Measurements from ENCODE around the gene LEPROT. TPM values are rescaled to one million over a fixed set of nuclear protein-coding genes. Genes with fewer than 3 reads are reported as not detected.
A peak's percentile ranks its signal among the peaks of the same experiment; 100 is the strongest.

Gene LEPROT
- total RNA-seq, 2 donors from 2014 or later, result 29.6 to 33.4 TPM

DNA sequence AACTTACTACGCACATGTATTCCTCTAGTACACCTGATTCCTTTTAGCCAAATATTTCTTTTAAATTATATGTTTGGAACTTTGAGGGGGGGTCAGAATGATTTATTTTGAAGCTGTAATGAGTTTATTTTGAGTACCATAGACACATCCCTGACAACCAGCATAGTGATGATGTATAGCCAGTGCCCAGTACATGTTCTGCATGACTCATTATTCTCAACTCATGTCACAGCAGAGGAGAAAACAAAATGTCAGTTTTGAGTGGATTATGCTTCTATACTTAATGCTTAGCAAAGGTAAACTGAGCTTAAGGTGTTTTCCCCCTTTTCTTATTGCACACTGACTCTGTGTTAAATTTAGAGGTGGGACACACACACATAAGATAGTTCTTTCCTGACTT, 22.4 kb upstream of the LEPROT start:
- peak overlapping the region; percentile 66 for H3K27ac Mint-ChIP-seq
- H3K36me3 Mint-ChIP-seq (ENCODE audit: low read depth), result peaks cover 6% of the 10 kb centered on the region
- H3K4me3 Mint-ChIP-seq, result peak overlapping the region; percentile 10
- peak; percentile 53 for ATAC-seq (replicated peaks)
- H3K4me1 Mint-ChIP-seq, result peaks cover 40% of the 10 kb centered on the region
- H3K9me3 Mint-ChIP-seq, result no peaks in the 10 kb centered on the region
- H3K27me3 Mint-ChIP-seq, result no peaks in the 10 kb centered on the region

DNA sequence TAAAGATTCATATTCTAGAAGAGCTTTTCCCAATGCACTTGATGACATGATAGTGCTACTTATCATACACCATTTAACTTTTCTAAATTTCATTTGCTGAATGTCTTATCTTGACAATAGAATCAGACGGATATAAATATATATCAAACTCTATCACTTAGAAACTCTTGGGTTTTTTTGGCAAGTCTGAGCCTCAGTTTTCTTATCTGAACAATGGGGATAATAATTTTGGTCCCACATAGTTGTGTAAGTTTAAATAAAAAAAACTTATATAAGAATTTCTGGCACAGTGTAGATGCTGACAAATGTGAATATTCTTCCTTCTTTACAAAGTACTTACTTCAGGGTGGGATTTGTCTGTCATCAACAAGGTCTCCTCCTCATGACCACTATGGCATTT, 21.5 kb upstream of the LEPROT start:
- Mint-ChIP-seq H3K27me3 (no peaks in the 10 kb centered on the region), H3K4me1 (peaks cover 34% of the 10 kb centered on the region), H3K27ac (no peak overlapping the region), H3K9me3 (no peaks in the 10 kb centered on the region), H3K36me3 (ENCODE audit: low read depth) (peaks cover 6% of the 10 kb centered on the region), H3K4me3 (no peak overlapping the region)
- ATAC-seq (replicated peaks), result no peak

DNA sequence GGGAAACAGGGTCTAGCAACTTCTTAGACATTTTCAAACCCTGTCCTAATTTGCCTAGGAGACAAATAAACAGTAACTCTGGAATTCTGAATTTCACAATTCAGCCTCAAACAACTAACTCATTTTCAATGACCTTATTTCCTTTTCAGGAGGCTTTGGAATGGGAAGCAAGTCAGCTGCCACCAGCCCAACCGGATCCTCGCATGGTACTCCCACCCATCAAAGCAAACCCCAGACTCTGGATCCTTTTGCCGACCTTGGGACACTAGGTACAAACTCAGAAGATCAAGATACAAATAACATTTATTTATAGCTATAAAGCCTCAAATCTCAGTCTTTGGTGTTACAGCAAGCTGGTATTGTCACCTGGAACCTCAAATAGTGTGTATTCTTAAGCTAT, 18.9 kb upstream of the LEPROT start:
- H3K27ac Mint-ChIP-seq, result no peak overlapping the region
- peaks cover 18% of the 10 kb centered on the region for H3K4me1 Mint-ChIP-seq
- no peaks in the 10 kb centered on the region for H3K27me3 Mint-ChIP-seq
- H3K4me3 Mint-ChIP-seq, result no peak overlapping the region
- H3K36me3 Mint-ChIP-seq (ENCODE audit: low read depth), result peaks cover 6% of the 10 kb centered on the region
- ATAC-seq (replicated peaks), result no peak
- H3K9me3 Mint-ChIP-seq, result no peaks in the 10 kb centered on the region

DNA sequence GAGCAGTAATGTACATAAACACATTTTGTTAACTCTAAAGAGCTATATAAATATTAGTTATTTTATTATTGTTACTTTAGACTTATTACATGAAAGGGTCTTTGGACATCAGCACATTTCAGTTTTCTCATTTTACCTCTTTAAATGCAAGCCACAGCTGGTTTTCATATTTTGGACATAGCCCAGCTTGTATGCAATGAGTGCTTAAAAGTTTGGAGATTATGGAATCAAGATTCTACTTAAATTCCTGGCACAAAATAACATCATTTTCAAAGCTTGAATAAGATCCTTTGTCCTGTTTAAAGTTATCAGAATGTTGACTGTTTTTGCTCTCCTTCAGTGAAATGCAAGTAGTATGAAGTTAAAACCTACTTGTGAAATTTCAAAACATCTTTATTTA, 15.5 kb upstream of the LEPROT start:
- Mint-ChIP-seq H3K36me3 (ENCODE audit: low read depth) (no peaks in the 10 kb centered on the region), H3K27me3 (no peaks in the 10 kb centered on the region), H3K9me3 (no peaks in the 10 kb centered on the region), H3K27ac (no peak overlapping the region), H3K4me1 (no peaks in the 10 kb centered on the region), H3K4me3 (no peak overlapping the region)
- ATAC-seq (replicated peaks), result no peak

DNA sequence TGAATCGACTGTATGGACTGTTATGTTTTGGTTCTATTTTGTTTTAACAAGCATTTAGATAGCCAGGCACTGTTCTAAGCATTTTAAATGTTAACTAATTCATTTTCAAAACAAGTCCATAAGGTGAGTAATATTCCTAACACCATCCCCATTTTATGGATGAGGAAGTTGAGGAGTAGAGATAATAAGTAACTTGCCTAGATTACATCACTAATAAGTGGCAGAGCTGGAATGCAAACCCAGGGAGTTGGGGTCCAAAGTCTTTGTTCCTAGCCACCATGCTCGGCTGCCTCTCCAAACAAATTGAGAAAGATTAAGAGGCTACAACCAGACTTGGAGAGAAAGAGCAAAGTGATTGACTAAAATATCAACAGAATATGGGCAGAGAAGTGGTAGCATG, 12.6 kb upstream of the LEPROT start:
- no peaks in the 10 kb centered on the region for H3K36me3 Mint-ChIP-seq (ENCODE audit: low read depth)
- no peaks in the 10 kb centered on the region for H3K27me3 Mint-ChIP-seq
- H3K27ac Mint-ChIP-seq, result no peak overlapping the region
- no peaks in the 10 kb centered on the region for H3K9me3 Mint-ChIP-seq
- H3K4me3 Mint-ChIP-seq, result no peak overlapping the region
- H3K4me1 Mint-ChIP-seq, result no peaks in the 10 kb centered on the region
- ATAC-seq (replicated peaks), result no peak

DNA sequence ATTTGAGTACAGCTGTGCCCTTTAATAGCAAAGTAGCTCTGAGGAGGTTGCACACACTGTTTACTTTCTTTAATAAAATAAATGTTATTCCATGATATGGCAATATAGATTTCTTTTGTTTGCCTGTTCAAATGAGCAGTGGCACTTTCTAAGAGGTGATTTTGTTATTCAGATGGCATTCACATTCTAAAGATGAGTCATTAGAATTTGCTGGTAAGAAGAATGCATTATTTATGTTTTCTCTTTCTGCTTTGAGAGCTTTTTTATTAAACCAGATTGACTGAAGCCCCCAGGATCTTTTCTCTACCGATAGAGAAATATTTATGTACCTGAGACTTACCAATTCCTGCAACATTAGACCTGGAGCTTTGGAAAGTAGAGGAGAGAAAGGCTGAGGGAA, 11.2 kb upstream of the LEPROT start:
- H3K4me1 Mint-ChIP-seq, result no peaks in the 10 kb centered on the region
- ATAC-seq (replicated peaks), result no peak
- H3K36me3 Mint-ChIP-seq (ENCODE audit: low read depth), result no peaks in the 10 kb centered on the region
- H3K27ac Mint-ChIP-seq, result no peak overlapping the region
- no peak overlapping the region for H3K4me3 Mint-ChIP-seq
- H3K27me3 Mint-ChIP-seq, result no peaks in the 10 kb centered on the region
- no peaks in the 10 kb centered on the region for H3K9me3 Mint-ChIP-seq

DNA sequence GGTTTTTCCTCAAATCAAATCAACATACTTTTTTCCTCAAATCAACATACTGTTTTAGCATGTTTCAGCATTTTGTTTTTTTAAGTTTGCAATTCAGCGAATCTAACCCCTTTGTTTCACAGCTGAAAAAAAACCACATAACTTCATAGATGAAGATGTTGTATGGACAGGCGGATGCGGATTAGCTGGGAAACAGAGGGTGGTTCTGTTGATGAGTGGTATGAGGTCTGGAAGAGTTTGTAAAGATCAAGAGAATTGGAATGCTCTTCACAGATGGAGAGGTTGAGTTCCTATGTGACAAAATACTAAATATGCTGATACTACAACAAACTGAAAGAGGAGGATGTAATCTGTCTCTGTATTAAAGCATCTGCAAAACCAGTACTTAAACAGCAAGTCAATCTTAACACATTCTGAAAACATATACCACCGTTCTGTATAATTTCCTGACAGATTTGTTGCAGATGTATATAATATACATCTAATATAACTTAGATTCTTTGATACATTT, 10.6 kb upstream of the LEPROT start:
- Mint-ChIP-seq H3K36me3 (ENCODE audit: low read depth) (no peaks in the 10 kb centered on the region), H3K27ac (no peak overlapping the region), H3K4me3 (no peak overlapping the region), H3K4me1 (no peaks in the 10 kb centered on the region), H3K27me3 (no peaks in the 10 kb centered on the region), H3K9me3 (no peaks in the 10 kb centered on the region)
- ATAC-seq (replicated peaks), result no peak

DNA sequence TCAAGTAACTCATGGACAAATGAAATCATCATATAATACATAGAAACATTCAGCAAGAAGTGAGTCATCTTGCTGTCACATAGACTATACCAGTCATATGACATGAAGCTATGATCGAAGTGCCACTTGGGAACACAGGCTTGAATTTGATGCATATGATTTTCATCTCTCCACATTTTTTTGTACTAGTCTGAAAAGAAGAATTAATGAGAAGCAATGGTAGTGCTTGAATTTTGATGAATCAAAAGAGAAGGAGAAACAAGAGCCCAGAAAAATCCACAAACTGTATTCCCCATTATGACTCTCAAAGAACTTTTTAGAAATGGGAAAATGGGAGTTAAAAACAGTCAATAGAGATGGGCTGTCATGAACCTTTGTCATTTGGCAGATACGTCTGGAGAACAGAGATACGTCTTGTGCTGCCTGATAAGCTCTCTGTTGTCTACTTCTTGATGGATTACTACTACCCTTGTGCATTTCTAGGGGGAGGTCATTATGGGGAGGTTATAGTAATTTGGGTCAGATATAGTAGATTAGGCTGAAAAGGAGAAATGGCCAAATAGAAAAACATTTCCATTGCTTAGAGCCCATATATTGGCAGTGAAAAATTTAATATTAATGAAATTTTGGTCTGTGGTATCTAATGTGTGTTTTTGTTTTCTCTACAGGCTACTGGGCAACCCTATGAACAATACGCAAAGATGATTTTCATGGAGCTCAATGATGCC, 8.0 kb upstream of the LEPROT start:
- Mint-ChIP-seq H3K36me3 (ENCODE audit: low read depth) (no peaks in the 10 kb centered on the region), H3K4me3 (no peak overlapping the region), H3K9me3 (no peaks in the 10 kb centered on the region), H3K27me3 (no peaks in the 10 kb centered on the region), H3K27ac (no peak overlapping the region), H3K4me1 (no peaks in the 10 kb centered on the region)
- ATAC-seq (replicated peaks), result peak; percentile 91

DNA sequence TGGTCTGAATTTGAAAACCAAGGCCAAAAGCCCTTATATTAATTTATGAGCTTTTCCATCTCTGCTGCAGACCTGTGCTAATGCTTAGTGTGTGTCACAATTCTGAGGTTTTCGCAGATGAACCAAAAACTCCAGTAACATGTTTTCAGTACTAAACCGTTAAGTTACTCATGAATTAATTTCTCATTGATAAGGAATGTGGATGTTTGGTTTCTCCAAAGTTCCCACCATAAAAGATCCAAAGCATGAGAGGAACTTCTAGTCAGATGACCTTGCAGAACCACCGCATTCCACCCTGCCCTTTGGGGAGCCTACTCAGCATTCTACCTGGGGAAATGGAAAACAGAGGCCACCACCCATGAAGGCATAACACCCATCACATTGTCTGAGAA, 7.5 kb upstream of the LEPROT start:
- H3K9me3 Mint-ChIP-seq, result no peaks in the 10 kb centered on the region
- no peaks in the 10 kb centered on the region for H3K27me3 Mint-ChIP-seq
- H3K27ac Mint-ChIP-seq, result no peak overlapping the region
- no peak for ATAC-seq (replicated peaks)
- H3K4me1 Mint-ChIP-seq, result no peaks in the 10 kb centered on the region
- H3K4me3 Mint-ChIP-seq, result no peak overlapping the region
- no peaks in the 10 kb centered on the region for H3K36me3 Mint-ChIP-seq (ENCODE audit: low read depth)

DNA sequence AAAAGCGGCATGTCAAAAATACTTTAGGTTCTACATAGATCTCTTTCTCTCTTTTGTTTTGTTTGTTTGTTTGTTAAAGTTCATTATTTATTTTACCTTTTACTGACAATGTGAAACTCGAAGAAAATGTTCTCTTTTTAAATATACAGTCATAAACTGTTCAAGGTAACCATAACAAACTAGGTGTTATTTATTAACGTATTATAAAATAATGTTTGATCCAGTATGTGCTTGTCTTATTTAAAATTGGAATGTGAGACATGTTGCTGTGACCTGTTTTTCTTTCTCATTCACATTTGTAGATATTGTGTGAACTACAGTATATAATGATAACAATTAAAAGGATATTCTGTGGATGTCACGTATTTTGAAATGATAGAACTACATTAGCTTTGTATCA, 5.9 kb upstream of the LEPROT start:
- no peak overlapping the region for H3K27ac Mint-ChIP-seq
- no peaks in the 10 kb centered on the region for H3K36me3 Mint-ChIP-seq (ENCODE audit: low read depth)
- H3K4me1 Mint-ChIP-seq, result peaks cover 7% of the 10 kb centered on the region
- H3K4me3 Mint-ChIP-seq, result no peak overlapping the region
- no peak for ATAC-seq (replicated peaks)
- H3K27me3 Mint-ChIP-seq, result no peaks in the 10 kb centered on the region
- no peaks in the 10 kb centered on the region for H3K9me3 Mint-ChIP-seq

DNA sequence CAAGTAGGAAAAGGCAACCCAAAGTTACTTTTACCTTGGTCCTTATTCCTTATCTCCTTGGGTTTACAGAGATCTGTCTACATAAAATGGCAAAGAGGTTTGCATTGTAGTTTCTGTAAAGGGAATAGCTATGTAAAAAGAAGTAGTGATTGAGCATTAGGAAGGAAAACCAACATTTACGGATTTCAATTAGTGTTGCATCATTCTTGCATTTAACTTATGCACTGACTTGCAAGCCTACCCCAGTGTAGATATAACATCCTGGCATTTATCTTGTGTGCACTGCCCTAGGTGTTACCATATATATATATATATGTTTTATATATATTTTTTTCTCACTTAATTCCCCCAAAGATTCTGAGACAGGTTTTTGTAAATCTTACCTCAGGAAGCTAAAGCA, 3.7 kb upstream of the LEPROT start:
- Mint-ChIP-seq H3K27ac (no peak overlapping the region), H3K36me3 (ENCODE audit: low read depth) (no peaks in the 10 kb centered on the region), H3K4me1 (peaks cover 12% of the 10 kb centered on the region), H3K4me3 (no peak overlapping the region), H3K27me3 (no peaks in the 10 kb centered on the region), H3K9me3 (no peaks in the 10 kb centered on the region)
- no peak for ATAC-seq (replicated peaks)

DNA sequence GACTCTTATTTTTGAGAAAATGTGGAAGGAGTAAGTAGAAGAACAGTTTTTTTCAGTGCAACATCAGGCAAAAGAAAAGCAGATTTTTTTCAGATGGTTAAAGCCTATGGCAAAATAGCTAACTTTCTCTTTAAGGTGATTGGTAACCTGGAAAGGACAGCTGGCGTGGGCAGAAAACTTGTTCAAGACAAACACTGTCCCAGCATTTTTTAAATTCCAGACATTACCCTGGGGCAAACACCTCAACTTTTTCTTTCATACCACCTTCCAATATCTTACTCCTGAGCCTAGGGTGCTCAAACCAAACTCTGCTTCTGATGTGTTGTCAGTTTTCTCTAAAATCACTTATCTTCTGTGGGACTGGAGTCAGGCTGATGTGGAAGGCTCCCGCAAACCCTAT, 2.7 kb upstream of the LEPROT start:
- no peaks in the 10 kb centered on the region for H3K36me3 Mint-ChIP-seq (ENCODE audit: low read depth)
- no peaks in the 10 kb centered on the region for H3K9me3 Mint-ChIP-seq
- H3K4me3 Mint-ChIP-seq, result no peak overlapping the region
- no peak for ATAC-seq (replicated peaks)
- H3K4me1 Mint-ChIP-seq, result peaks cover 12% of the 10 kb centered on the region
- H3K27ac Mint-ChIP-seq, result no peak overlapping the region
- H3K27me3 Mint-ChIP-seq, result no peaks in the 10 kb centered on the region

DNA sequence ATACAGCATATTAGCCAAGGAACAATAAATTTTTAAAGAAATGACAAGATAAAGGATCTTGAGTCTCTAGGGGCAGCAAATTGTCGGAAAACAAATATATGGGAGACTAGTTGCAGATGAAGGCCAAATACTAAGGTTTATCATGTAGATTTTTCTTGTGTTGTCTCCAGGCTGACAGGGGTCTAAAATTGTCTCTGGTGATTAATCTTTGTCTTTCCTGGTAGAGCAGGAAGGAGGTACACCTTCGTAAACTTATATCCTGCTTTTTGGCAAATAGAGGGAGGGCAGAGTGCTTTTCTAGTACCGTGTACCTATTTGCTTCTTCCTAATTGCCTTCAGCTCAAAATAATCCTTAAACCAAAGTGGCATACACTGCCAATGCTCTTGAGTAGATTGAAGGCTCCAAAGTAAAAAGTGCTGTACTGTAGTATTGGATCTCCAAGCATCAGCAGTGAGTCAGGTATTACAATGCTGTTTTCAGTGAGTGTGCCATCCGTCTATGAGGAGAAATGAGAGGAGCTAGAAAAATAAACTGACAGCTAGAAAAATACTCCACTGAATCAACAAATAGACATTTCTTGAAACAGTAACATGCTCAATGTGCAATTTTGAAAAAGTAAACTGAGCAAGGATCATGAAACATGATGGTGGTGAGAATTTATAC, 1.8 kb upstream of the LEPROT start:
- ATAC-seq (replicated peaks), result no peak
- Mint-ChIP-seq H3K4me3 (no peak overlapping the region), H3K4me1 (peaks cover 12% of the 10 kb centered on the region), H3K9me3 (no peaks in the 10 kb centered on the region), H3K36me3 (ENCODE audit: low read depth) (no peaks in the 10 kb centered on the region), H3K27me3 (no peaks in the 10 kb centered on the region), H3K27ac (no peak overlapping the region)

DNA sequence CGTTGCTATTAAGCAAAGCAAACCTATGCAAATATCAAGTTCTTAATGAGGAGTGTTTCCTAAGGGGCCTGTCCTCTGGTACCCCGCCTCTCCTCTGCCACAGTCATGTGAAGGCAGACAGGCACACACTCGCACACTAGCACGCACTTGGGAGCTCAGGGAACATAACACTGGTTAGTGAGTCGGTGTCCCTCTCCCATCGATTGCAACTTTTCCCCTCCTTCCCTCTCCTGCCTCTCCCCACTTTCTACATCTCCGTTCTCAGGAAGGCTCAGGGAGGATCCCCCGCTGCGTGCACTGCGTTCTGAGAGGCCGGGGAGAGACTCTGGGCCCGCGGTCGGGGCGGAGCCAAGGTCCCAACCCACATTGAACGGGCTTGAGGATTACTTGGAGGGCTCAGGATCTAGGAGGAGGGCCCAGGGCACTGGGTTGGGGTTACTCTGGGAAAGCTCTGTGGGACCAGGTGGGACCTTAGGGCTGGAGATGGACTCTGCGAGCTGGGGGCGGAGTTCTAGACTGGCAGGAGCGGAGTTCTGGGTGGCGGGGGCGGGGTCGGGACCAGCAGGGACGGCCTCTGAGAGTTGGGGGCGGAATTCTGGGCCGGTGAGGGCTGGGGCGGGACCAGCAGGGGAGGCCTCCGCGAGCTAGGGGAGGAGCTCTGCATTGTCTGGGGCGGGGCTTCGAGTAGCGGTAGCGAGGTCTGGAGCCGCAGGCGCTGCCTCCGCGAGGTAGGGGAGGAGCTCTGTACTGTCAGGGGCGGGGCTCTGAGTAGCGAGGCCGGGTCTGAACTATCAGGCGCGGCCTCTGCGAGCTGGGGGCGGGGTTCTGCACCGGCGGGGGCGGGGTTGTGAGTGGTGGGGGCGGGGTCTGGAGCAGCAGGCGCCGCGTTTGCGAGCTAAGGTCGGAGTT, 533 bp upstream of the LEPROT start:
- Mint-ChIP-seq H3K9me3 (no peaks in the 10 kb centered on the region), H3K4me1 (peaks cover 19% of the 10 kb centered on the region), H3K36me3 (ENCODE audit: low read depth) (peaks cover 9% of the 10 kb centered on the region), H3K4me3 (no peak overlapping the region), H3K27me3 (no peaks in the 10 kb centered on the region), H3K27ac (peak overlapping the region; percentile 95)
- peak; percentile 92 for ATAC-seq (replicated peaks)
